ENCODE data around the gene CAP2.
"Not testable (repeated sequence)": the region's sequence is repeated elsewhere in the genome, so short reads cannot be mapped to it uniquely, and the experiment has no call there.

The CAP2 gene

GRCh38 chr6:17506531-17506930, 113.1 kb downstream of the CAP2 start:
- DNase-seq = no peak

GRCh38 chr6:17506962-17507361, 113.6 kb downstream of the CAP2 start:
- DNase-seq = no peak

- no peak for DNase-seq
These were observed 117.7 kb downstream of the CAP2 start for GRCh38 chr6:17511084-17511483.

GRCh38 chr6:17511580-17511979, 118.2 kb downstream of the CAP2 start:
- no peak for DNase-seq

- no peak for DNase-seq
These were observed 125.7 kb downstream of the CAP2 start for GRCh38 chr6:17519120-17519519.

- DNase-seq = no peak
These were observed 132.2 kb downstream of the CAP2 start for GRCh38 chr6:17525637-17526036.

- no peak for DNase-seq
These were observed 133.7 kb downstream of the CAP2 start for GRCh38 chr6:17527076-17527475.

GRCh38 chr6:17530321-17530835, 137.0 kb downstream of the CAP2 start:
- DNase-seq = no peak

- no peak for DNase-seq
These were observed 143.2 kb downstream of the CAP2 start for GRCh38 chr6:17536586-17536985.

GRCh38 chr6:17542243-17542642, 148.8 kb downstream of the CAP2 start:
- DNase-seq = no peak

- DNase-seq = not testable (repeated sequence)
These were observed 152.3 kb downstream of the CAP2 start for GRCh38 chr6:17545681-17546080.

GRCh38 chr6:17551383-17551958, 158.1 kb downstream of the CAP2 start:
- no peak for DNase-seq

- no peak for DNase-seq
These were observed 159.5 kb downstream of the CAP2 start for GRCh38 chr6:17552861-17553260.

GRCh38 chr6:17556014-17556413, 162.6 kb downstream of the CAP2 start:
- no peak for DNase-seq

- DNase-seq = no peak
These were observed 169.2 kb downstream of the CAP2 start for GRCh38 chr6:17562636-17563035.

- DNase-seq = no peak
These were observed 172.0 kb downstream of the CAP2 start for GRCh38 chr6:17565399-17565798.

- no peak for DNase-seq
These were observed 181.6 kb downstream of the CAP2 start for GRCh38 chr6:17574866-17575560.

- no peak for DNase-seq
These were observed 183.7 kb downstream of the CAP2 start for GRCh38 chr6:17577059-17577458.

GRCh38 chr6:17580518-17581048, 187.2 kb downstream of the CAP2 start:
- DNase-seq = no peak

- not testable (repeated sequence) for DNase-seq
These were observed 187.9 kb downstream of the CAP2 start for GRCh38 chr6:17581282-17581681.

GRCh38 chr6:17583811-17584210, 190.4 kb downstream of the CAP2 start:
- DNase-seq = no peak

- DNase-seq = peak; percentile 55
These were observed 190.9 kb downstream of the CAP2 start for GRCh38 chr6:17584241-17584803.

GRCh38 chr6:17585766-17586490, 192.5 kb downstream of the CAP2 start:
- no peak for DNase-seq

All from NCI-H774 (cell line).